Renal cortex interstitium (tissue), 11 donors: ENCODE results near the gene CACNA2D2. TPM values are rescaled to one million over a fixed set of nuclear protein-coding genes. Genes with fewer than 3 reads are reported as not detected.

ENCODE experiments used
- DNase-seq, 11 donors: peaks; one replicate each; pipeline ENCODE4 v3.0.0-alpha.2; 2013; ENCODE audit warnings: low read depth in 9 of 11, low spot score in 4 of 11; ENCODE audit errors: extremely low read depth in 1 of 11
- polyA plus RNA-seq, 3 donors: library from polyadenylated mRNA; unstranded; fragments of 120-200 nt; gene quantifications; one replicate each; pipeline ENCODE4 v1.2.1, GENCODE V29; 2013; ENCODE audit not compliant: insufficient read length in 3 of 3

Gene CACNA2D2
- polyA plus RNA-seq, 3 donors, result 14.0 to 17.2 (median 14.6) TPM

DNA sequence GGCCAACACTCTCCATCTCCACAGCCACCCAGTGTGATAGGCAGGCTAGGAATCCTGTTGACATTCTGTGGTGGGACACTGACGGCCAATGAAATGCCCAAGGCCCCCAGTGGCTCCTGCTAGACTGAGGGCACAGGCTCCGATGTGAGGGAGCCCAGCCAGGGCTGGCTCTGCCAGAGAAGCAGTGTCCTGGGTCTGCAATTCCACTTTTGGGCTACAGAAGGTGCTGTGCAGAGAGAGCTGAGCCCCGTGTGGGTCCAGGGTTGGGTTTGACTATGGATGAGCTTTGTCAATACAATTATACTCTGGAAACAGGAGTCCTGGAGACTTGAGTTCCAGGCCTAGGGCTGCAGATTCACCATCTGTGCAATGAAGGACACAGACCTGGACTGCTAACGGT, 88.4 kb downstream of the CACNA2D2 start:
- no peak for DNase-seq

DNA sequence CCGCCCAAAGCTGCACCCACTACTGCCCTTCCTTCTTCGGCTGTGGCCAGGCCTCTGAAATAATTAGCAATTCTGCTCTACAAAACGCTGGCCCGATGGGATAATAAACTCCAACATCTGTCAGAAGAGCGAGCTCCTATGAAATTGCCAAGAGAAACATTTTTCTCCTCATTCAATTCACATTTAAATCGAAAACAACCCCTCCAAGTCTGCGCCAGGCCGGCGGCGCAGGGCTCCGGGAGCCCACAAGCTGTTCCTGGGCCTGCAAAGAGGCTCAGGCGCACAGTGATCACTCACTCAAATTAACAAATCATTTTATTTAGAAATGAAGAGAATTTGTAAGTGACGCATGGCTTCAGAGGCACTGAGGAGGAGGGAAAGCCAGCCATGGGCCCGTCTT, 88.8 kb downstream of the CACNA2D2 start:
- DNase-seq, result no peak

DNA sequence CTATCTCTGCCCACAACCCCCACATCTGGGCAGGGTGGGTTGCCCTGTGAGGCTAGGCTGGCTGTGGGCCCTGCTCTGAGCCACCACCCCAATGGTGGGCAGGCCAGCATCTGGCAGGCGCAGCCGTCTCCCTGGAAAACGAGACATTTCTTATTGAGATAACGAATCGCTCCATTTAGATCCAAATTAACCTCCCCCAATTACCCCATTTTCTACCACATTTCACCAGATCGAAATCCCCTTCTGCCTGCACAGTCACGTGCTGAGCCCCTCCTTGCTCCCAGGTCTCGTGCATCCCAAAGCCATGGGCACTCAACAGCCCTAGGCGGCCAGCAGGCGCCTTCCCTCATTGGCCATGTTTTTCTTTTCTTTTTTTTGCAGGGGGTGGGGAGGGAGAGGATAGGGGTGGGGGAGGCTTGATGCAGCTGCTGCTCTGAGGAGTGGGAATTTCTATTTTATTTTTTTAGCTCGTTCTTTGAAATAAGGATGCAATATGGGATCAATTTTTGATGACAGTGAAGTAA, 91.1 kb downstream of the CACNA2D2 start:
- DNase-seq, result no peak

DNA sequence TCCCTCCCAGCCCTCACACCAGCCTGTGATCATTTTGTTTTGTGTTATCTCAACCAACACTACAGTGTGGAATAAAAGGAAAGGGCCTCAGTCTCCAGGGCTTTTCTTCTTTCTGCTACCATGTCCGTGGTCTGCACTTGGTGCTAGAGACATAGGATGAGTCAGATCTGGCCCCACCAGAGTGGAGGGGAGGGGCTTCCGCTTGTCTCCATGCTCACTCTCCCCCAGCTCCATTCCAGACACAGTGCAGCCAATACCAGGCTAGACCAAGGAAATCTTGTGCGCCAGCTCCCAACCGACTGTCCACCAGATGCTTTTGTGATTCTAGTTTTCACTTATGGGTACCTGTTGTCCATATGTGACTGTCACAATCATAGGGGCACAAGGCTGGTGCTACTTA, 92.2 kb downstream of the CACNA2D2 start:
- DNase-seq, result no peak

DNA sequence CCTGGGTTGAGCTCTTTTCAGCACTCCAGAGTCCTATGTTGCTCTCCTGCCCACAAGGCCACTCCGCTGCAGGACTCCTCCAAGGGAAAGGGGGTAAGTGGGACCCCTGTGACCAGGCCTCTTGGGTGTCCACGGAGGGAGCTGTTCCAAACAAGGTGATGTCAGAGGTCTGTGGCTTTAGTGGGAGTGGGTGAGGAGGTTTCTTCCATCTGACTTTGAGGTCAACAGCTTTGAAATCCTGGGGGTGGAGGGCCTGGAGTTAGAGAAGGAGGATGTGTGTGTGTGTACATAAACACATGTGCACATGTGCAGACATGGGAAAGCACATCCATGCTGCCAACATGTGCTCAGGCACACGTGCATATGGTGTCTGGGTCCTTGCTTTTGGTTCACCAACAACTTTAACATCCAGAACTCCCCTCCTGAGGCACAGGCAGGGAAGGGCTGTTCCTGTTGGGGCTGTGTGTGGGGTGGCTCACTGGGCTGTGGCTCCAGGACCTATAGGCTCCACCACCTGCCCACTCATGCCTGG, 92.8 kb downstream of the CACNA2D2 start:
- DNase-seq, result no peak

DNA sequence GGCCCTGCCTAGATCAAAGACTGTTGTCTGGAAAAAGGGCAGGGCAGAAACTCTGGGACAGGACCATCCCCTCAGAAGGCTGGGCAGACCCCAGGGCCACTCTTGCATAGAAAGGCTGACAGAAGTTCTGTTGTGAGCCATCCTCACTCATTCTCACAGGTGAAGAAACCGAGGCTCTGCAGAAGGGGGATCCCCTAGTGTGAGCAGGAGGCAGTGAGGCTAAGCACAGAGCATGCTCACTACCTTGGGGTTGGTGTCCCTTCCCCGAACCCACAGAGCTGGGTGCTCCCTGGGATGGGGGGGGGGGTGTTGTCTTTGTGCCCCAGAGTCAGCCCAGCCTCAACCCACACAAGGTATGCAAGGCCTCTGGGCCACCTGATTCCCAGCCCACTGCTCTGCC, 93.2 kb downstream of the CACNA2D2 start:
- DNase-seq, result no peak

DNA sequence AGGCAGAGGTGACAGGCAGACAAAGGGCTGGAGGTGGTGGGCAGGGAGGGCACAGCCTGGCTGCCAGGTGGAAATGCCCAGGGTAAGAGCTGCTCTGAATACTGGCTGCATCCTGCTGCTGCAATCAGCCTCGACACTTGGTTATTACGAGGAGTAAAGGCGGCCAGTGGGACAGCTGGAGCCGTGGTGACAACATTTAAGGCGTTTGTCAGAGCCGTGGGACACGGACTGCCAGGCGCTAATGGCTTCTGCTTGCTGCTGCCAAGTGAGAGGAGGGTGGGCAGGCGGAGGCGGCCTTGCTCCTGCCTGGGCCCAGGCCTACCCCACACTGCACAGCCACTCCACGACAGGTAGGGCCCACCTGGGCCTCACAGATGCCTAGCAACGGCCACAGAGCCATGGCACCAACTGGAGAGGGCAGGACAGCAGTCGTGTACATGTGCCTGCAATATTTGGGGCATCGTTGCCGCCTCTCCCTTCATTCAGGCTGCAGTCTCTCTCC, 94.9 kb downstream of the CACNA2D2 start:
- DNase-seq, result no peak

DNA sequence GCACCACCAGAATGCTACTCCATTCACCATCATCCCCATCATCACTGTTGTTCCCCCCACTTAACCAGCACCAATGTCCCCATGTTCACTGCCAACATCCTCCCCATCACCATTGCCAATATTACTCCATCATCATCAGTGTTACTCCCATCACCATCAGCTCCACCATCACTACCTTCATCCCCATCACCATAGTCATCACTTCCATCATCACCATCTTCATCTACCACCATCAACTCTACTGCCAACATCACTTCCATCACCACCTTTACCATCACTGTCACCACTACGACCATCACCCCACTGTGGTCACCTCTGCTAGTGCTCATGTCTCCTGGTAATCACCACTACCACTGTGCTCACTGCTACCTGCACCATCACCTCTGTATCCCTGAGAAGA, 96.9 kb downstream of the CACNA2D2 start:
- DNase-seq, result no peak

DNA sequence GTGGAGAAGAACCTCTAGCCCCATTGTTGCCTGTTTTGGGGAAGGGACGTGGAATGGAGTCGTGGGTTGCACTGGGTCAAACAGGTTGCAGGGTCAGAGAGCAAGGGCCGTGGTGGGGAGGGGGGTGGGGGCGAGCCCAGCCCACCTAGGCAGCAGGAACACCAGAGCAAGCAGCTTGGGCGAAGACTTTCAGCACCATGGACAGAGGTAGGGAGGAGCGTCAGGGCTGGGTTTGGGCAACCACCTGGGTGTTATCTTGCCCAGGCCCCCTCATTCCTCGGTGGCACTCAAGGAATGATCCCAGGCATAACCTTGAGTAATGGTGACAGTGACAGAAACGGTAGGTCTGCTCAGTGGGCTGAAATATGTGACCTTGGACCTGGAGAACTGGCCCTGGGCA, 98.2 kb downstream of the CACNA2D2 start:
- peak in 3 of 11 donors; percentile 54 to 63 (median 60) for DNase-seq

DNA sequence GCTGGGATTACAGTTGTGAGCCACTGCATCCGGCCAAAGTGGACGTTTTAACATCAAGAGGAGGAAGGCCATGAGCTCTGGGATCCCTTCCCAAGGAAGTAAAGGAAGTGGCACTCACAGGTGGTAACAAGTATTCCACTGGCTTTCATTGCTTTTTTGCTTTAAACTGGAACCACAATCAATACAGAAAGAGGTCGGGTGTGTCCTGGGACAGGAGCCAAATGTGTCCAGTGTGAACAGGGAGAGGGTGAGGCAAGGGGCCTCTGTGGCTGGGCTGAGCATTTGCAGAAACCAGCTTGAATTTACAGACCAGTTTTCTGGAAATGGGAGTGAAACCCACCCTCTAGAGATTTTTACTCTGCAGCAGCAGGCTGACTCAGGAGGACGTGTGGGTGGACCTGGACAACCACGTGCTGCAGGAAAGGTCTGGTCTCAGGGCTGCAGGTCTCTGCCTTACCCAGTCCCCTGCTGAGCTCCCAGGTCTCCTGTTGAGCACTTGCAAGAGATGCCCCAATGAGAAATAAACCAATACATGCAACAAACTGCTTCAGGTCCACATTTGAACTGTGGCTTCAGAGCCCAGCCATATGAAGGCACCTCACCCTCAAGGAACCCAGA, 101.3 kb downstream of the CACNA2D2 start:
- DNase-seq, result no peak

DNA sequence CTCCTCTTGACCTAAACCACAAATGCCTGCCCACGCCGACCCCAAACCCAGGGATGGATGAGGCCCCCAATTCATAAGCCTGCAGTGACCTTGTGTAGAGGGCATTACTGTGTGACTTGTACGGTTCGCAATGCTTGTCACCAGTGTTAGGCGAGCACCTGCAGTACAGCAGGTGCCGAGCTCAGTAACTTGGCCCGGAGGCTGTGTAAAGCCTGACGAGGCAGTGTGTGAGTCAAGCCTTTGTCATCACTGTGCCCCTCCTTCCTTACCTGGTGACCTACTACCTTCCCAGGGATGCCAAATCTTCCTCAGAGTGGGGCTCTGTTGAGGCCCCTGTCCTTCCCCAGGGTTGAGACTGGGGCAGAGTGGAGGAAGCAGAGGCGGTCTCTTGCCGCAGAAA, 106.9 kb downstream of the CACNA2D2 start:
- no peak for DNase-seq

DNA sequence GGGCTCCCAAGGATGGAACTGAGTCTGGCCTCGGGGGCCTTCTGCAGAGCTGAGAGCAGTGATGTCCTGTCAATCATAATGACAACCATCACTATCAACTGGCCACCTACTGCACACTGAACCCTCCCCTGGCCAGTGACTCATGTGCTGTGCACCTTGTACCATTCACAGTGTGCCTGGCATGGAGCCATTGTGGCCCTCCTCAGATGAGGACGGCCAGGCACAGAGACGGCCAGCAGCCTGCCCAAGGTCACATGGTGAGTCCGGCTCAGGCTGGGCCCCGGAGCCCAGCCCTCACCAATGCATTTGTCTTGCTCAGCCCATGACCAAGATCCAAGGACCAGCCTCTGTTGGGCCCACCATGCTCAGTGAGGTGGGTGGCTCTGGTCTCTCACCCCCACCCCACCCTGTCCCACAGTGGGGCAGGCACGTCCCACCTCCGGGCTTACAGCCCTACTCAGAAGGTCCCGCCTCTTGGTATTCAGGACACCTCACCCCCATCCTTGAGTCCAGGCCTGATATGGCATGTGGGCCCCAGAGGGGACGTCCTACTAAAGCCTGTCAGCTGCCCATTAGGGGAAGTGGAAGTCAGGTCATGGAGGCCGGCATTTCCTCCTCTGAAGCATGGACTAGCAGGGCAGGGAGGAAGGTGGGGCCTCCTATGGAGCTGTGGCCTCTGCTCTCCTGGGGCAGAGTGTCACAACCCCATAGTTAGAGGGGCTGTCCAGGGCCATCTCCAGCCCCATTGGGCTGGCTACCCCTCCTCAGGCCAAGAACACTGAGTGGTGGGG, 108.2 kb downstream of the CACNA2D2 start:
- no peak for DNase-seq

DNA sequence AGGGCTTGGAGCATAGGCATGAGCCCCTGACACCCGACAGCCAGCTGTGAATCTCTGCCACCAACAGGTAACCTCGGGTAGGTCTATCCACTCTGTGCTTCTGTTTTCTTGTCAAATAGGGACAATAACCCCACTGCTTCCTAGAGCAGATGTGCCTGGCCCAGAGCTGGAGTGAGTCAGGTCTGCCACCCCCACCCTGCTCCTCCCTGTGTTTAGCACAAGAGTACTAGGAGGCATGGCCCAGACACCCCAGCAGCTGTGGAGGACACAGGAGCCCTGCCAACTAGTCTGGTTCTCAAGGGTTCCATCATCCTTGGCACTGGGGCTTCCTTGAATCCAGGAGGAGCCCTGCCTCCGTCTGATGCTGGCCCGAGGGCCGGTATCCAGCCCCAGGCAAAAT, 110.4 kb downstream of the CACNA2D2 start:
- no peak for DNase-seq

DNA sequence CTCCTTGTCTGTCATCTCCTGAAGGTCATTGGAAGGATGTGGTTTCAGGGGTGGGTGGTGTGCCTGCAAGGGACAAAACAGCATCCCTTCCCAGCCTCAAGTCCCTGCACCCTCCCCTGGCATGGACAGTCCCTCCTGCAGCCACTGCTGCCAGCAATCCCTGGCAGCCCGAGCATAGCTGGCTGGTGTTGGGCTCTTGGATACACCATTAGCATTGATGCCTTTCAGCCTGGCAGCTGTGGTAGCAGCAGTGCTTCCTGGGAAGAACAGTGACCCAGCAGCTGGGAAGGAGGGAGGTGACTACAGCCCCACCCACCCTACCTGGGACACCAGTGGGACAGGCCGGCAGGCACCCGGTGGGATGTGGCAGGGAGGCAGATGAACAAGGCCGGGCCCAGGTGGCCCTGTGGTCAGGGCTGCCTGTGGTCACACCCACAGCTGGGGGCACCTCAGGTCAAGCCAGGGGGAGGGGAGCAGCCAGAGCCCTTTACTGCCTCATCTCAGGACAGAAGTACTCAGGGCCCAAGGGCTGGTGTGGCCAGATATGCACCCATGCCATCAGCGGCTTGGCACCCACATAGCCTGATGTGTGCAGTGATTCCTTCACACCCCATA, 111.2 kb downstream of the CACNA2D2 start:
- no peak for DNase-seq

DNA sequence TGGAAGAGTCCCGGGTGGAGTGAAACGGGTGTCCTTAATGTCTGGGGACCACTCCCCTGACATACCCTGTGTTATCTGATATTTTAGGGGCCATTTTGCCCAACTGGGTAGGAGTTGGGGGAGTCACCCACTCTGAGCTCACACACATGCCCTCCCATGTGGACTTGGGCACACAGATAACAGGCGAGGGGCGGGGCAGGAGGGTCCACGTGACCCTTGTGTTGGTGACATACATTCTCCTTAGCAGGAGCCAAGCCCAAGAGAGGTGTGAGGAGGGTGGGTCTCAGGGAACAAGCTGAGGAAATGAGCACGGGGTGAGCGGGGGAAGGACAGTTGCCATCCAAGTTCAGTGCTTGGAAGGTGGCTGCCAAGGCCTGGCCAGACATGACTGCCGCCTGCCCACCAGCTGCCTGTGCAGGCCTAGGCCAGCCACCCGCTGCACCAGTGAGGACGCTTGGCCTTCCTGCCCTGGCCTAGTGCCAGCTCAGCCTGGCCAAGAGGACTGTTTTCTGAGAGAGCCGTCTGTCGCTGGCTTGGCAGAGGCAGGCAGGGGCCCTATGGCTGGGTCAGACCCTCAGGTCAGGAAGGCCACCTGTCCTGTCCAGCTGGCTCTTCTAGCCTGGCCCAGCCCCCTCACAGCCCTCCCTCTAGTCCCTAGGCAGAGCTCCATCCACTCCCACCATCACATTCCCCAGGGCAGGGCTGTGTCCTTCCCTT, 112.8 kb downstream of the CACNA2D2 start:
- no peak for DNase-seq

DNA sequence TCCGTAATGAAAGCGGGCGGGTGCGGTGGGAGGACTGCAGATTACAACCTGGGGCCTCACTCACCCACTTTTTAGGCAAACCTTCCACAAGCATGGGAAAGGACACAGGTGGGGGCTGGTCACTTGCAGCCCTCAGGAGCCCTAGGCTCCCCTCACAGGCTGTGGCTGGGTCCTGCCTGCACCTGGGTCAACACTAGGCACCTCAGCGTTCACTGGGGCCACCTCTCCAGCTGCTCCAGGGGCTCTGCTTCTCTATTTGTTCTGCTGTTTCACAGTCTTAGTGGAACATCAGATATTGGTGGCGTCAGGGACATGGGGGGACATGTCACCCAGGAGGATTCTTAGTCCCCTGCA, 114.0 kb downstream of the CACNA2D2 start:
- DNase-seq, result no peak

DNA sequence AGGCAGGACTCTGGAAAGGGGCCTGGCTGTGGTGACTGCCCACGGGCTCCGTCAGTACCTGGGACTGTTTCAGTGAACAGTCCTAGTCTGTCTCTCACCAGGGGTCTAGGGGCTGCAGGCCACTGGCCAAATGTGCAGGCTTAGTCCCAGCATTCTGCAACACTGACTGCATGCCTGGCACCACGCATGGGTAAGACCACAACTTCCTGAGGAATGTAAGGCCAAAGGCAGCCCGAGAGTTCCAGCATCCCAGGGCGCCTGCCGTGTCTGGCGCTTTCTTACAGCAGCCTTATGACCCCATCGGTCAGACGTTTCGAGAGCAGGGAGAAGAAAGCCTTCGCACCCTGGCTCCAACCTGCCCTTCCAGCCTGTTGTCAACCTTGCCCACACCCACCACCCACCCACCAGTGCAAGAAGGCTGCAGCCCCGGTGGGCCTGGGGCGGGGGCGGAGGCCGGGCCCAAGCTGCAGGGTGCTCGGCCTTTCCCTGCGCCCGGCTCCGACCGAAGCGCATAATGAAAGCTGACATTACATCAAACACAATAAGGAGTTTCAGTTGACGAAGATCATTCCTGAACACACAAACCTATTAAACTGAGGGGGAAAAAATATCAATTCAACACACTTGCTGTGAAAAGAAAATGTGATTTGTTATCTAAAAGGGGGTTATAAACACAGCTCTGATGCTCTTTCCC, 114.6 kb downstream of the CACNA2D2 start:
- no peak for DNase-seq

DNA sequence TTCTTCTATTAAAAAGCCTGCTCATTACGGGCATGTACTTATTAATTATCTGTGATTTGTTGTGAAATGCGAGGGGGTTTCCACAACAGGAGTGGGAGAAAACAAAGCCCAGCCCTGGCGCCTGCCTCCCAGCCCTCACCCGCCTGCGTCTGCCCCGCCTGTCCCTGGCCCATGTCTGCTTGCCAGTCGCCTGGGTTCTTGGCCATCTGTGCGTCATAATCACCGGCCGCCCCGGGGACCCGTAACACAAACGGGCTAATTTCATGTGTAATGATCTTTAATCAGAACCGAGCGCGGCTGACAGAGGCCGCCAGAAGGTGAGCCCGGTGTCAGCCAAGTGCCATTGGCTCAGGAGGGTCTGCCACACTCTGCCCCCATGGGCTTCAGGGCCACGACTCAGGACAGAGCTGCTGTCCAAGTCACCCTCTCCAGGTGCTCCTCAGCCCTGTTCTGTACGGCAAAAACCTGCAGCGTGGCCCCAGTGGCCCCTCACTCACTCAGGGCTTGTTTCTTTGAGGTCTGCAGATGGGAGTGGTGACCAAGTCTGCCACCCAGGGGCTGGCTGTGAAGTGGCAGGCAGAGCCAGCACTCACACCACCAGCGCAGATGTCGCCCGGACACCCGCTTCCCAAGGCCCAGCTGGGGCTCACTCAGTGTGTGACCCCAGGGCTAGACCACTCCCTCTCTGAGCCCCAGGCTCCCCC, 115.3 kb downstream of the CACNA2D2 start:
- DNase-seq, result no peak
